Medulla oblongata (tissue), 1 donor: ENCODE results near the gene MYL3.
"Not testable (repeated sequence)": the region's sequence is repeated elsewhere in the genome, so short reads cannot be mapped to it uniquely, and the experiment has no call there.

Source experiments
- DNase-seq: peaks from one replicate; pipeline ENCODE4 v3.0.0-alpha.2; 2015; ENCODE audit errors: extremely low spot score

MYL3 gene

GRCh38 chr3:46863261-46863782 lies at the start of gene MYL3:
Gene MYL3, minus strand, starts transcription at chr3:46863444. Its CDS starts 54 bp downstream, at chr3:46863390.
- no peak for DNase-seq

- DNase-seq = no peak
These were observed 49.7 kb upstream of the MYL3 start for GRCh38 chr3:46912986-46913385.

GRCh38 chr3:46910914-46911313 lies 47.7 kb upstream of the MYL3 start:
- not testable (repeated sequence) for DNase-seq

GRCh38 chr3:46910166-46910760 lies 47.0 kb upstream of the MYL3 start:
- no peak for DNase-seq

GRCh38 chr3:46909535-46910161 lies 46.4 kb upstream of the MYL3 start:
- DNase-seq = peak; percentile 92

- no peak for DNase-seq
These were observed 45.8 kb upstream of the MYL3 start for GRCh38 chr3:46908986-46909534.

- DNase-seq = no peak
These were observed 45.2 kb upstream of the MYL3 start for GRCh38 chr3:46908294-46908985.

- no peak for DNase-seq
These were observed 44.7 kb upstream of the MYL3 start for GRCh38 chr3:46907960-46908293.

GRCh38 chr3:46907271-46907670 lies 44.0 kb upstream of the MYL3 start:
- no peak for DNase-seq

- DNase-seq = no peak
These were observed 43.3 kb upstream of the MYL3 start for GRCh38 chr3:46906471-46907058.

- DNase-seq = no peak
These were observed 42.6 kb upstream of the MYL3 start for GRCh38 chr3:46905661-46906451.

- no peak for DNase-seq
These were observed 41.9 kb upstream of the MYL3 start for GRCh38 chr3:46905213-46905560.

- no peak for DNase-seq
These were observed 41.3 kb upstream of the MYL3 start for GRCh38 chr3:46904303-46905212.

GRCh38 chr3:46903341-46904302 lies 40.4 kb upstream of the MYL3 start:
- DNase-seq = no peak

GRCh38 chr3:46902188-46902631 lies 39.0 kb upstream of the MYL3 start:
- no peak for DNase-seq

GRCh38 chr3:46901591-46902187 lies 38.4 kb upstream of the MYL3 start:
- DNase-seq = no peak

- DNase-seq = no peak
These were observed 37.8 kb upstream of the MYL3 start for GRCh38 chr3:46901061-46901460.

- DNase-seq = no peak
These were observed 37.1 kb upstream of the MYL3 start for GRCh38 chr3:46900356-46900755.

- peak; percentile 22 for DNase-seq
These were observed 36.7 kb upstream of the MYL3 start for GRCh38 chr3:46900007-46900292.
